Stimulated activated memory B cell treated with anti-CD40 and anti-IgM and Interleukin-4, amounts not matched to agents 10 μg/mL and 1 μg/mL and 100 μg/mL, for 72 hours (primary cell): ENCODE measurements around the gene PDIA5.

Experiments used
- ATAC-seq: fragments of 150-1000 bp; cut with Tn5 transposase; 2 replicates; pipeline ENCODE4 v1.10.0; 2021
- H3K27ac Mint-ChIP-seq: one replicate; pipeline ENCODE4 v1.8.0; 2022; ENCODE audit warnings: mild to moderate bottlenecking, mixed read lengths
- H3K27me3 Mint-ChIP-seq: one replicate; pipeline ENCODE4 v1.8.0; 2022; ENCODE audit warnings: mixed read lengths
- H3K36me3 Mint-ChIP-seq: one replicate; pipeline ENCODE4 v1.8.0; 2022; ENCODE audit warnings: mixed read lengths
- H3K4me1 Mint-ChIP-seq: one replicate; pipeline ENCODE4 v1.8.0; 2022; ENCODE audit warnings: mixed read lengths
- H3K4me3 Mint-ChIP-seq: one replicate; pipeline ENCODE4 v1.8.0; 2022; ENCODE audit warnings: mild to moderate bottlenecking, moderate library complexity, mixed read lengths
- H3K9me3 Mint-ChIP-seq: one replicate; pipeline ENCODE4 v1.8.0; 2022; ENCODE audit warnings: mixed read lengths

Gene PDIA5

DNA sequence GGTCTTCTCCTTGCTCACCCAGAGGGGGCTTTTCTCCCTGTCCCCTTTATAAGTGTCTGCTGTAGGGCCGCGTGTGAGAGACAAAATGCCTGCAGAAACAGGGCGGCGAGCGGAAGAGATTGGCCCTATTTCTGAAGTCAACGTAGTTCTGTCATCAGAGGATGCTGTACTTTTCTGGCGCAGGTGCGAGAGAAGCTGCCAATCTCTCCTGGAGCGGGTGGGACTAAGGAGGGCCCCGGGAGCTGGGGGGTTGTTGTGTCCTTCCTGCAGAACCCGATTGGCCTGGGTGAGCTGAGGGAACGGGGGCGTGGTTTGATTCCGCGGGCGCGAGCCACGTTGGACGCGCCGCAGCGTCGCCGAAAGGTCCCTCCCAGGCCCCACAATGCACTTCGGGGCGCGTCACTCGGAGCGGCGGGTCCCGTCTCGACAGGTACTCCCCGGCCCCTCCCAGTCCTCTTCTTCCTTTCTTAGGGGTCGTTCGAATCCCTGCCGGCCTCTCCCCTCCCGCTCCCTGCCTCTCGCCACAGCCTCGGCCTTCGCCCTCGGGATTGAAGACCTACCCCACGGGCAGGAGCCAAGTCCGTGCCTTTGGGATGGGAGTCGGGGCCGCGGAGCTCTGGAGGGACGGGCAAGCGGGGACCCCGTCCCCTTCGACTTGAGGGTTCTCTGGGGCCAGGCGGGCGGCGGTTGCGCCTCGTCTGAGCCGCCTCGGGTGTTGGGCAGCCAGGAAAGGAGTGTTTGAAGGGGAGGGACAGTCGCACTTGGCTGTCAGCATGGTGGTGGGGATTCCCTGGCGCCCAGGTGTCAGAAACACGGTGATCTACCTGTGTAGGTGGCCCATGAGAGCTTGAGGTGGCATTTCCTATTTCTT is 135.0 kb downstream of the PDIA5 start, which contains the start of gene SEC22A:
SEC22A (plus strand) TSS at position 387 of the 871 bp plus-strand sequence. CDS start 7,275 bp downstream, outside the sequence.
- Mint-ChIP-seq H3K4me3 (peak within 1 kb of the TSS; percentile 90), H3K36me3 (peaks cover 8% of the 10 kb centered on the region), H3K27ac (peak within 1 kb of the TSS; percentile 96), H3K27me3 (no peaks in the 10 kb centered on the region), H3K4me1 (peaks cover 15% of the 10 kb centered on the region), H3K9me3 (peaks cover 8% of the 10 kb centered on the region)
- ATAC-seq, result peak; percentile 100

GRCh38 chr3:123202451-123202850 is 135.6 kb downstream of the PDIA5 start:
- peaks cover 1% of the 10 kb centered on the region for H3K36me3 Mint-ChIP-seq
- H3K9me3 Mint-ChIP-seq, result peaks cover 4% of the 10 kb centered on the region
- H3K4me1 Mint-ChIP-seq, result peaks cover 15% of the 10 kb centered on the region
- no peak for ATAC-seq
- H3K27ac Mint-ChIP-seq, result peak overlapping the region; percentile 96
- H3K27me3 Mint-ChIP-seq, result no peaks in the 10 kb centered on the region
- H3K4me3 Mint-ChIP-seq, result peak overlapping the region; percentile 90
